GM12875 (cell line): ENCODE measurements around the gene GDAP2.
"Not testable (repeated sequence)": the region's sequence is repeated elsewhere in the genome, so short reads cannot be mapped to it uniquely, and the experiment has no call there.

Experiments
- H3K4me3 ChIP-seq: one replicate; pipeline ENCODE4 v1.5.1; 2011; ENCODE audit warnings: low read depth, low read length, control low read depth
- CTCF ChIP-seq: IDR thresholded peaks from 2 replicates; pipeline ENCODE4 v1.5.1; 2011; ENCODE audit warnings: low read depth, mild to moderate bottlenecking, control low read depth, inconsistent platforms, low read length, moderate library complexity, borderline replicate concordance; ENCODE audit not compliant: insufficient read depth

GDAP2 gene

GRCh38 chr1:117930173-117930447 lies 689 bp upstream of the GDAP2 start:
- H3K4me3 ChIP-seq: peak overlapping the region; percentile 95
- TF ChIP-seq CTCF: no peak

- 0 out of 2 replicates have a peak, but pooled peaks have one; percentile 1 for TF ChIP-seq CTCF
- peak overlapping the region; percentile 95 for H3K4me3 ChIP-seq
Measured at GRCh38 chr1:117928881-117929342, 509 bp downstream of the GDAP2 start.

- no peak for TF ChIP-seq CTCF
- H3K4me3 ChIP-seq: no peak overlapping the region
Measured at GRCh38 chr1:117925981-117926380, 3.4 kb downstream of the GDAP2 start.

- H3K4me3 ChIP-seq: not testable (repeated sequence)
Measured at GRCh38 chr1:117922717-117923116, 6.7 kb downstream of the GDAP2 start.

- no peak overlapping the region for H3K4me3 ChIP-seq
- no peak for TF ChIP-seq CTCF
Measured at GRCh38 chr1:117921991-117922390, 7.4 kb downstream of the GDAP2 start.

GRCh38 chr1:117919376-117919775 lies 10.0 kb downstream of the GDAP2 start:
- H3K4me3 ChIP-seq: no peak overlapping the region
- TF ChIP-seq CTCF: no peak

- H3K4me3 ChIP-seq: no peak overlapping the region
- TF ChIP-seq CTCF: no peak
Measured at GRCh38 chr1:117911051-117911450, 18.4 kb downstream of the GDAP2 start.

- TF ChIP-seq CTCF: no peak
- H3K4me3 ChIP-seq: no peak overlapping the region
Measured at GRCh38 chr1:117905019-117905418, 24.4 kb downstream of the GDAP2 start.
